ENCODE data around the gene CCDC197.

Gene CCDC197

DNA sequence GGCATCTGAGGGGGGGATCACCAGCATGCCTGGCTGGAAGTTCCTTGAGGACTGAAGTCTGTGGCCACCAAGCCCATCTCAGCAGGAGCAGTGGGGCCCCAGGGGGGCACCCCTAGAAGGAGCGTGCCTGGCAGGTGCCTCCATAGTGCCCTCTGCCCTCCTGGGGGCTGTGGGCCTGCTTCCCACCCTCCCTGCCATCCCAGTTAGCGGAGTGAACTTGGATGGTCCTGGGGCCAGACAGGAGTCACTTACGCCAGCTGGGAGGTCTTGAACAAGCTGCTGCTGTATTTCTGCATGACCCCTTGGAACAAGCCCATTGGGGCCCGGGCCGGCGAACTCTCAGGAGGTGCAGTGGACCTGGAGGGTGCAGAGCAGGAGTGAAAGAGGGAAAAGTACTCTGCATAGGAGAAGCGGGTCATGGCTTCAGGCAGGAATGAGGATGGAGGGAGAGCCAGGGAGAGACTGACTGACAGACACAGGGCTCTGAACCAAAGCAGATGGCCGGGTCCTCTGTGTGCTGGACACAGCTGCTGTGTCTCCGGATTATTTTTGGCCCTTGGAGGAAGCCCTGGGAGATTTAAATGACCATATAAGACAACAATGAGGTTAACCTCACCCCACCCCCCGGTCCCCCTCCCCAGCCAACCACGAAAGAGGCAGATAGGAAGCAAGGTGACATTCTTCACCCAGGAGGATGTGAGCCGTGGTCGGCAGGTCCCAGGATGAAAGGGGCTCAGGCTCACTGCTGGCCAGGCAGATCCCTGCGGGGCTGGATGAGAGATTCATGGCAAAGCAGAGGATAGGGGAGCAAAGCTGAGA, 40.4 kb upstream of the CCDC197 start:
- peak overlapping the region in 2 of 3 experiments; percentile 61 to 73 for H3K4me3 Mint-ChIP-seq
- peaks cover 66% of the 10 kb centered on the region for H3K4me1 Mint-ChIP-seq
- no peaks in the 10 kb centered on the region for H3K9me3 Mint-ChIP-seq
- peak overlapping the region in 2 of 3 experiments; percentile 13 to 16 for H3K27ac Mint-ChIP-seq
- H3K27me3 Mint-ChIP-seq (ENCODE audit: low read depth): peaks cover 23% of the 10 kb centered on the region
- TF ChIP-seq, protein P1, sequence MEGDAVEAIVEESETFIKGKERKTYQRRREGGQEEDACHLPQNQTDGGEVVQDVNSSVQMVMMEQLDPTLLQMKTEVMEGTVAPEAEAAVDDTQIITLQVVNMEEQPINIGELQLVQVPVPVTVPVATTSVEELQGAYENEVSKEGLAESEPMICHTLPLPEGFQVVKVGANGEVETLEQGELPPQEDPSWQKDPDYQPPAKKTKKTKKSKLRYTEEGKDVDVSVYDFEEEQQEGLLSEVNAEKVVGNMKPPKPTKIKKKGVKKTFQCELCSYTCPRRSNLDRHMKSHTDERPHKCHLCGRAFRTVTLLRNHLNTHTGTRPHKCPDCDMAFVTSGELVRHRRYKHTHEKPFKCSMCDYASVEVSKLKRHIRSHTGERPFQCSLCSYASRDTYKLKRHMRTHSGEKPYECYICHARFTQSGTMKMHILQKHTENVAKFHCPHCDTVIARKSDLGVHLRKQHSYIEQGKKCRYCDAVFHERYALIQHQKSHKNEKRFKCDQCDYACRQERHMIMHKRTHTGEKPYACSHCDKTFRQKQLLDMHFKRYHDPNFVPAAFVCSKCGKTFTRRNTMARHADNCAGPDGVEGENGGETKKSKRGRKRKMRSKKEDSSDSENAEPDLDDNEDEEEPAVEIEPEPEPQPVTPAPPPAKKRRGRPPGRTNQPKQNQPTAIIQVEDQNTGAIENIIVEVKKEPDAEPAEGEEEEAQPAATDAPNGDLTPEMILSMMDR (IDR thresholded peaks at IDR 0.05; ENCODE audit: unreplicated experiment in 3 of 3): no peak
- H3K36me3 Mint-ChIP-seq (ENCODE audit: low read depth): no peaks in the 10 kb centered on the region

- TF ChIP-seq, protein P1 (IDR thresholded peaks at IDR 0.05; ENCODE audit: unreplicated experiment in 3 of 3): no peak
- Mint-ChIP-seq H3K27ac (peak overlapping the region in 1 of 3 experiments; percentile 16), H3K9me3 (no peaks in the 10 kb centered on the region), H3K4me1 (peaks cover 68% of the 10 kb centered on the region), H3K27me3 (ENCODE audit: low read depth) (peaks cover 20% of the 10 kb centered on the region), H3K36me3 (ENCODE audit: low read depth) (no peaks in the 10 kb centered on the region), H3K4me3 (peak overlapping the region in 2 of 3 experiments; percentile 19 to 44)
Measured at GRCh38 chr14:93957333-93957710, 39.8 kb upstream of the CCDC197 start.

- Mint-ChIP-seq H3K4me3 (no peak overlapping the region), H3K27ac (no peak overlapping the region), H3K9me3 (no peaks in the 10 kb centered on the region), H3K27me3 (ENCODE audit: low read depth) (peaks cover 22% of the 10 kb centered on the region), H3K4me1 (peaks cover 71% of the 10 kb centered on the region), H3K36me3 (ENCODE audit: low read depth) (no peaks in the 10 kb centered on the region)
- TF ChIP-seq, protein P1 (IDR thresholded peaks at IDR 0.05; ENCODE audit: unreplicated experiment in 3 of 3): no peak
Measured at GRCh38 chr14:93957751-93958566, 39.1 kb upstream of the CCDC197 start.

DNA sequence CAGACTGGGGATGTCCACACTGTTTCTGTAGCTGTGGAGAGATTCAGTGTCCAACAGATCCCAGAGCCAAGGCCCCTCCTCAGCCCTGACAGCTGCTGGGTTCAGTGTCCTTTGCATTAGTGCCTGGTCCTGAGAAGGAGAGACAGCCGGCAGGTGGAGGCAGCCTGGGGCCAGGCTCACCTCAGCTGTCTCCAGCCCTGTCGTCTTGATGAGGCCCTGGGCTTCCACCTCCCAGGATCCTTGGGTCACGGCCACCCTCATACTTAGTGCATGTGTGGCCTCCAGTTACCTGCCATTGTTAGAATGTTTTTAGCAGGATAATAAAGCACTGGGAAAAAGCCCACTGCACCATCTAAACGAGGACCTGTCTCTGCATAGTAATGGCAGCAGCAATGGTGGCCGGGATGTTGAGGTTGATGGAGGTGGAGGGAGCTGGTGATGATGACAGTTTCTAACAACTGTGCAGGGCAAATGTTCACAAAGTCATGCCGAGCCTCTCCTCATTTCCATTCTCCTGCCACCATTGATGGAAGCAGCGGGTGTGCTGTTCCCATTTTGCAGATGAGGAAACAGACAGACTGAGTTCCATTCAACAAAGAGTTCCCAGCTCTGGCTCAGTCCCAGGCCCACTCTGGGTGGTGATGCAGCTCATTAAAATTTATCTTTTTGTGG, 38.4 kb upstream of the CCDC197 start:
- Mint-ChIP-seq H3K4me1 (peaks cover 73% of the 10 kb centered on the region), H3K27ac (peak overlapping the region in 1 of 3 experiments; percentile 27), H3K9me3 (no peaks in the 10 kb centered on the region), H3K4me3 (no peak overlapping the region), H3K36me3 (ENCODE audit: low read depth) (no peaks in the 10 kb centered on the region), H3K27me3 (ENCODE audit: low read depth) (peaks cover 16% of the 10 kb centered on the region)
- TF ChIP-seq, protein P1 (IDR thresholded peaks at IDR 0.05; ENCODE audit: unreplicated experiment in 3 of 3): no peak

GRCh38 chr14:93959239-93960107, 37.6 kb upstream of the CCDC197 start:
- Mint-ChIP-seq H3K27me3 (ENCODE audit: low read depth) (peaks cover 16% of the 10 kb centered on the region), H3K36me3 (ENCODE audit: low read depth) (no peaks in the 10 kb centered on the region), H3K27ac (peak overlapping the region in 2 of 3 experiments; percentile 27 to 30), H3K4me3 (no peak overlapping the region), H3K4me1 (peaks cover 67% of the 10 kb centered on the region), H3K9me3 (no peaks in the 10 kb centered on the region)
- TF ChIP-seq, protein P1 (IDR thresholded peaks at IDR 0.05; ENCODE audit: unreplicated experiment in 3 of 3): no peak

Measured in nephron (organoid).